Tibial nerve (tissue), 3 donors: ENCODE results near the gene L3MBTL1.

ENCODE experiments used
- POLR2A ChIP-seq, 2 donors: fragments of 450-650 bp; IDR thresholded peaks; one replicate each; pipeline ENCODE4 v1.6.1; 2017; ENCODE audit warnings: antibody characterized with exemption in 2 of 2, mild to moderate bottlenecking in 2 of 2, moderate library complexity in 2 of 2
- TF ChIP-seq, protein P1 (sequence below), 5 experiments: fragments of 200-600 bp in 3 of 5; fragments of 450-650 bp in 2 of 5; sonication (generic) in 3 of 5; IDR thresholded peaks; one replicate each; pipeline ENCODE4 v1.5.1; 2016 to 2019; ENCODE audit warnings: antibody characterized with exemption in 5 of 5, mild to moderate bottlenecking in 3 of 5, moderate library complexity in 2 of 5

DNA sequence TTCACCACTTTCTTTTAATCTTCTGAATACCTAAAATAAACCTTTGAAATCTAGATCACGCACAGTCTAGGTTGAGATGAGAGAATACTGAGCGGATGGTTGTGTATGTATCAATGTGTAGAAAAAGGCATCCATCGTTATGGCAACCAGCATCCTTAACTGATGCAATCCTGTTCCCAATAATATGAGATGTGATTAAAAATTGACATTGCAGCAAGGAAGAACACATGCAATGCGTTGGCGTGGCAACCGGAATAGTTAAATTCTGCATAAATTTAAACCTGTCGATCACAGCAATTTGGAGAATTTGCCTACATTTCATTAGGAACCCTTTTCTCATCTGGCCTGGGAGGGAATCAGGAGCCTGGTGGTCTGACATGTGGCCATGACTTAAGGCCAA, 1.3 kb upstream of the L3MBTL1 start:
- TF ChIP-seq, protein P1, sequence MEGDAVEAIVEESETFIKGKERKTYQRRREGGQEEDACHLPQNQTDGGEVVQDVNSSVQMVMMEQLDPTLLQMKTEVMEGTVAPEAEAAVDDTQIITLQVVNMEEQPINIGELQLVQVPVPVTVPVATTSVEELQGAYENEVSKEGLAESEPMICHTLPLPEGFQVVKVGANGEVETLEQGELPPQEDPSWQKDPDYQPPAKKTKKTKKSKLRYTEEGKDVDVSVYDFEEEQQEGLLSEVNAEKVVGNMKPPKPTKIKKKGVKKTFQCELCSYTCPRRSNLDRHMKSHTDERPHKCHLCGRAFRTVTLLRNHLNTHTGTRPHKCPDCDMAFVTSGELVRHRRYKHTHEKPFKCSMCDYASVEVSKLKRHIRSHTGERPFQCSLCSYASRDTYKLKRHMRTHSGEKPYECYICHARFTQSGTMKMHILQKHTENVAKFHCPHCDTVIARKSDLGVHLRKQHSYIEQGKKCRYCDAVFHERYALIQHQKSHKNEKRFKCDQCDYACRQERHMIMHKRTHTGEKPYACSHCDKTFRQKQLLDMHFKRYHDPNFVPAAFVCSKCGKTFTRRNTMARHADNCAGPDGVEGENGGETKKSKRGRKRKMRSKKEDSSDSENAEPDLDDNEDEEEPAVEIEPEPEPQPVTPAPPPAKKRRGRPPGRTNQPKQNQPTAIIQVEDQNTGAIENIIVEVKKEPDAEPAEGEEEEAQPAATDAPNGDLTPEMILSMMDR (IDR thresholded peaks at IDR 0.05): no peak
- TF ChIP-seq POLR2A (IDR thresholded peaks at IDR 0.05): no peak
